HUDEP-2 (cell line): ENCODE results near the gene ASB18.

Source experiments
- DNase-seq, 76 experiments: peaks; one replicate each; lab custom pipeline; 2025; ENCODE audit not compliant: unreplicated experiment in 76 of 76; lab: John Stamatoyannopoulos, UW

ASB18 gene

GRCh38 chr2:236164925-236165841 lies 99.0 kb downstream of the ASB18 start:
- no peak for DNase-seq

GRCh38 chr2:236164201-236164924 lies 99.8 kb downstream of the ASB18 start:
- no peak for DNase-seq

- no peak for DNase-seq
Measured at GRCh38 chr2:236163471-236164200, 100.6 kb downstream of the ASB18 start.

- no peak for DNase-seq
Measured at GRCh38 chr2:236162882-236163470, 101.2 kb downstream of the ASB18 start.

GRCh38 chr2:236162031-236162845 lies 102.0 kb downstream of the ASB18 start:
- DNase-seq: no peak

GRCh38 chr2:236161531-236161930 lies 102.7 kb downstream of the ASB18 start:
- DNase-seq: no peak

- no peak for DNase-seq
Measured at GRCh38 chr2:236161082-236161462, 103.1 kb downstream of the ASB18 start.

GRCh38 chr2:236160366-236161081 lies 103.7 kb downstream of the ASB18 start:
- DNase-seq: no peak

- no peak for DNase-seq
Measured at GRCh38 chr2:236159778-236160170, 104.4 kb downstream of the ASB18 start.

- DNase-seq: no peak
Measured at GRCh38 chr2:236158969-236159777, 105.0 kb downstream of the ASB18 start.

GRCh38 chr2:236157815-236158498 lies 106.2 kb downstream of the ASB18 start:
- DNase-seq: no peak

GRCh38 chr2:236157366-236157765 lies 106.8 kb downstream of the ASB18 start:
- DNase-seq: no peak

GRCh38 chr2:236156860-236157194 lies 107.4 kb downstream of the ASB18 start:
- DNase-seq: no peak

- no peak for DNase-seq
Measured at GRCh38 chr2:236156095-236156859, 107.9 kb downstream of the ASB18 start.

GRCh38 chr2:236155406-236155805 lies 108.8 kb downstream of the ASB18 start:
- DNase-seq: no peak

- no peak for DNase-seq
Measured at GRCh38 chr2:236146436-236146835, 117.8 kb downstream of the ASB18 start.

- DNase-seq: no peak
Measured at GRCh38 chr2:236143811-236144210, 120.4 kb downstream of the ASB18 start.
